Suprapubic skin (tissue), 4 donors: ENCODE results near the gene PIANP. TPM values are rescaled to one million over a fixed set of nuclear protein-coding genes. Genes with fewer than 3 reads are reported as not detected.
A peak's percentile ranks its signal among the peaks of the same experiment; 100 is the strongest.
"Not testable (repeated sequence)": the region's sequence is repeated elsewhere in the genome, so short reads cannot be mapped to it uniquely, and the experiment has no call there.

Source experiments
- DNase-seq, 2 donors: peaks; one replicate each; pipeline ENCODE4 v3.0.0-alpha.2; 2019; ENCODE audit warnings: low spot score in 2 of 2
- H3K27ac ChIP-seq: fragments of 200-600 bp; sonication (generic); one replicate; pipeline ENCODE4 v1.5.1; 2019
- H3K27me3 ChIP-seq: fragments of 200-600 bp; sonication (generic); one replicate; pipeline ENCODE4 v1.5.1; 2019
- H3K36me3 ChIP-seq: fragments of 200-600 bp; sonication (generic); one replicate; pipeline ENCODE4 v1.5.1; 2019
- H3K4me1 ChIP-seq: fragments of 200-600 bp; sonication (generic); one replicate; pipeline ENCODE4 v1.5.1; 2019
- H3K4me3 ChIP-seq: fragments of 200-600 bp; sonication (generic); one replicate; pipeline ENCODE4 v1.5.1; 2019; ENCODE audit warnings: mild to moderate bottlenecking
- H3K9me3 ChIP-seq: fragments of 200-600 bp; sonication (generic); one replicate; pipeline ENCODE4 v1.5.1; 2019
- CTCF ChIP-seq, 2 donors: fragments of 200-600 bp in 1 of 2; fragments of 450-650 bp in 1 of 2; sonication (generic) in 1 of 2; IDR thresholded peaks; one replicate each; pipeline ENCODE4 v1.5.1; 2016 to 2019; ENCODE audit warnings: antibody characterized with exemption in 2 of 2, mild to moderate bottlenecking in 1 of 2, moderate library complexity in 1 of 2
- EP300 ChIP-seq: sonication (generic); formaldehyde crosslinking; IDR thresholded peaks from one replicate; pipeline ENCODE4 v1.6.1; 2017; ENCODE audit warnings: antibody characterized with exemption
- POLR2A ChIP-seq, 2 donors: fragments of 450-650 bp; IDR thresholded peaks; one replicate each; pipeline ENCODE4 v1.6.1; 2017; ENCODE audit warnings: antibody characterized with exemption in 2 of 2, mild to moderate bottlenecking in 2 of 2, moderate library complexity in 2 of 2
- POLR2AphosphoS5 ChIP-seq, 3 donors: sonication (generic); formaldehyde crosslinking; IDR thresholded peaks; one replicate each; pipeline ENCODE4 v1.6.1; 2017; ENCODE audit warnings: antibody characterized with exemption in 3 of 3
- WGBS: methylation state at CpG from one replicate; pipeline ENCODE4 v1.1.5; 2018; 5-methylcytosine and 5-hydroxymethylcytosine counted together
- total RNA-seq, 4 donors: library from RNA; depleted of rRNA; stranded (reverse); fragments of >200 nt; gene quantifications; one replicate each; pipeline ENCODE4 v1.1.0, GENCODE V29; 2016

Gene PIANP
- total RNA-seq, 4 donors from 2014 or later = not detected

GRCh38 chr12:6742834-6743233, 42.2 kb upstream of the PIANP start:
- no peak for TF ChIP-seq EP300
- no peak for TF ChIP-seq POLR2A (IDR thresholded peaks at IDR 0.05)
- no peak for TF ChIP-seq POLR2AphosphoS5 (IDR thresholded peaks at IDR 0.05)
- TF ChIP-seq CTCF (IDR thresholded peaks at IDR 0.05) = no peak
- H3K27me3 ChIP-seq = no peaks in the 10 kb centered on the region
- no peak for DNase-seq
- WGBS = 58% methylated on average over 3 of the region's 3 CpGs
- no peaks in the 10 kb centered on the region for H3K9me3 ChIP-seq
- H3K36me3 ChIP-seq = peaks cover 18% of the 10 kb centered on the region
- H3K27ac ChIP-seq = no peak overlapping the region
- peaks cover 14% of the 10 kb centered on the region for H3K4me1 ChIP-seq
- H3K4me3 ChIP-seq = no peak overlapping the region

- H3K9me3 ChIP-seq, H3K4me3 ChIP-seq, H3K27ac ChIP-seq, DNase-seq, H3K27me3 ChIP-seq: not testable (repeated sequence)
- Histone ChIP-seq H3K4me1 (peaks cover 14% of the 10 kb centered on the region), H3K36me3 (peaks cover 10% of the 10 kb centered on the region)
- WGBS = 61% methylated on average over 12 of the region's 12 CpGs
These were observed 41.5 kb upstream of the PIANP start for GRCh38 chr12:6742080-6742479.

- DNase-seq = no peak
- Histone ChIP-seq H3K4me1 (peaks cover 11% of the 10 kb centered on the region), H3K27me3 (no peaks in the 10 kb centered on the region), H3K9me3 (no peaks in the 10 kb centered on the region), H3K27ac (no peak overlapping the region), H3K4me3 (no peak overlapping the region), H3K36me3 (peaks cover 17% of the 10 kb centered on the region)
- no peak for TF ChIP-seq POLR2AphosphoS5 (IDR thresholded peaks at IDR 0.05)
- no peak for TF ChIP-seq EP300
- TF ChIP-seq POLR2A (IDR thresholded peaks at IDR 0.05) = no peak
- TF ChIP-seq CTCF (IDR thresholded peaks at IDR 0.05) = no peak
- 93% methylated on average over 5 of the region's 5 CpGs for WGBS
These were observed 36.1 kb upstream of the PIANP start for GRCh38 chr12:6736754-6737153.

GRCh38 chr12:6735448-6736191, 35.0 kb upstream of the PIANP start:
- H3K27me3 ChIP-seq = no peaks in the 10 kb centered on the region
- H3K4me3 ChIP-seq = no peak overlapping the region
- peaks cover 28% of the 10 kb centered on the region for H3K36me3 ChIP-seq
- peak in 1 of 3 donors; percentile 21 for TF ChIP-seq POLR2AphosphoS5 (IDR thresholded peaks at IDR 0.05)
- TF ChIP-seq CTCF (IDR thresholded peaks at IDR 0.05) = peak; percentile 67 to 71
- no peak for TF ChIP-seq POLR2A (IDR thresholded peaks at IDR 0.05)
- no peak for DNase-seq
- H3K9me3 ChIP-seq = no peaks in the 10 kb centered on the region
- WGBS = 31% methylated on average over 8 of the region's 8 CpGs
- H3K27ac ChIP-seq = no peak overlapping the region
- peaks cover 11% of the 10 kb centered on the region for H3K4me1 ChIP-seq

GRCh38 chr12:6734506-6735387, 34.1 kb upstream of the PIANP start:
- H3K4me3 ChIP-seq = no peak overlapping the region
- peaks cover 11% of the 10 kb centered on the region for H3K4me1 ChIP-seq
- no peak for DNase-seq
- H3K36me3 ChIP-seq = peaks cover 37% of the 10 kb centered on the region
- no peak for TF ChIP-seq EP300
- TF ChIP-seq CTCF (IDR thresholded peaks at IDR 0.05) = no peak
- TF ChIP-seq POLR2A (IDR thresholded peaks at IDR 0.05) = no peak
- TF ChIP-seq POLR2AphosphoS5 (IDR thresholded peaks at IDR 0.05) = no peak
- H3K27ac ChIP-seq = no peak overlapping the region
- 85% methylated on average over 10 of the region's 10 CpGs for WGBS
- no peaks in the 10 kb centered on the region for H3K27me3 ChIP-seq
- H3K9me3 ChIP-seq = no peaks in the 10 kb centered on the region
